GM21526 (cell line): Measurements from ENCODE around the gene TPTE2.
"Not testable (repeated sequence)": the region's sequence is repeated elsewhere in the genome, so short reads cannot be mapped to it uniquely, and the experiment has no call there.

Experiments
- ATAC-seq: cut with Tn5 transposase; IDR thresholded peaks from one replicate; pipeline ENCODE4 v1.9.1; 2021; ENCODE audit warnings: moderate library complexity; ENCODE audit not compliant: unreplicated experiment, low FRiP score

Gene TPTE2

DNA sequence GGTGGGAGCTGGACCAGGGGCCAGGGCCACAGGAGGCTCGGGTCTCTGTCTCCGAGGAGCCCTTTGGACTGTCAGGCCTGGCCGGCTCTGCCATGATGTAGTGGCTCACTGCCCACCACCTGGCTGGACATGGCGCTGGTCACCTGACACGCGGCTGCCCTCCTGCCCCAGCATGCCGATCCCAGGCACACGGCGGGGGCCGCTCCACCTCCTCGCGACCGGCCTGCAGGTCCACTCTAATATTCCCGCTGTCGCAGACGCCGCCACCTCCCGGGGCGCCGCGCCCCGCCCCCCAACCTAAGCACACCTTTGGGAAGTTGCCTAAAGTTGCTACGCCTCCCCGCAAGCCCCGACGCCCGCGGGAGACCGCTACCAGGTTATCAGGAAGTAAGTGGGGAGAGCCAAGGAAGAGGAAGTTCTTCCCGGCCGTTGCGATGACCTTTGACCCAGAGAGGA is at the start of gene TPTE2:
TPTE2 (minus strand) TSS at position 406 of the 456 bp plus-strand sequence. CDS start 58,298 bp downstream, outside the sequence.
- ATAC-seq: not testable (repeated sequence)

DNA sequence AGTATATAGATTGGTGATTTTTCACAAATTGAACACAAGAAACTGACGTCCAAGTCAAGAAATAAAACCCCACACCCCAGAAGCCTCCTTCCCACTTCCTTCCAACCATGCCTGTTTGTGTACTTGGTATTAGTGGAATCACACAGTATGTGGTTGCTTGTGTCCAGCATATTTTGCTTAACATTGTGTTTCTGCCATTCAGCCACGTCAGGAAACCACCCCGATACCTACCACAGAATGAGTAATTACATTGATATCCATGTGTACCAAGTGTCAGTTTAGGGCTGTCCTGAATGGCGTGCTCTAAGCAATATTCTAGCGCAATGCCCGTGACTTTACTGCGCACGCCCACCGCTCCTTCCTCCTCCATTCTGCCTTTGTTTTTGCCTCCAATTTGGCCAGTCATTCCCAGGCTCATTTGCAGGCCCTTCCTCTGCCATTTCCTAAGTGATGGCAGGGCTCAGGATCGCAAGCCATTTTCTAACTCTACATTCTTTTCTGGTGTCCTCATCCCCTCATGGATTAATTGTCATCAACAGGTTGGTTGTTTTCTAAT is 46.3 kb upstream of the TPTE2 start:
- no peak for ATAC-seq

DNA sequence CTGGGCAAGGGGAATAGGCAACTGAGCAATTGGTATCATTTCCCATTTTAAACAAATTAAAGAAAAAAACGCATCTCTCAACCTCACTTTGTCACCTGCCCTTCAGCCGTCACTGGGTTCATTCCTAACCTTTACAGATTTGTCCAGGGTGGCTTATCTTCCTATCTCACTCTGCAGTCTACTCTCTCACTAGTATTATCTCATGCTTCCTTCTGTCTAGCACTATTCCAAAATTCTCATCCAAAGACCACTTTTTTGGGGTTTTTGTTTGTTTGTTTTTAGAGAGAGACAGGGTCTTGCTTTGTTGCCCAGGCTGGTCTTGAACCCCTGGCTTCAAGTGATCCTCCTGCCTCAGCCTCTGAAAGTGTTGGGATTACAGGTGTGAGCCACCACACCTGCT is 45.4 kb upstream of the TPTE2 start:
- ATAC-seq: no peak

DNA sequence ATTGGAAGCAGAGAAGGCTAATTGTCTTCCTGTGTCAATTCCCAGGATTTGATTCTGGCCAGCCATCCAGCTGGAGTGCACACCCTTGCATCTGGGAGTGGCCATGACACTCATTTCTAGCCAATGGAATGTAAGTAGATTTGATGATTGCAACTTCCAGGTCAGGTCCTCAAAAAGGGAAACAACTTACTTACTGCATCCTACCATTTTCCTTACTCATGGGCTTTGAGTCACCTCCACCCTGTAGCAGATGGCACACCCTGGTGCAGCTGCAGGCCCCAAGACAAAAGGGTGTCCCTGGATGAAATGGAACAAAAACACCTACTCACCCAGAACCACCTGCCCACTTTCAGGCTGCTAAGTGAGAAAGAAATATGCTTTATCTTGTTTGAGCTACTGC is 44.8 kb upstream of the TPTE2 start:
- no peak for ATAC-seq

DNA sequence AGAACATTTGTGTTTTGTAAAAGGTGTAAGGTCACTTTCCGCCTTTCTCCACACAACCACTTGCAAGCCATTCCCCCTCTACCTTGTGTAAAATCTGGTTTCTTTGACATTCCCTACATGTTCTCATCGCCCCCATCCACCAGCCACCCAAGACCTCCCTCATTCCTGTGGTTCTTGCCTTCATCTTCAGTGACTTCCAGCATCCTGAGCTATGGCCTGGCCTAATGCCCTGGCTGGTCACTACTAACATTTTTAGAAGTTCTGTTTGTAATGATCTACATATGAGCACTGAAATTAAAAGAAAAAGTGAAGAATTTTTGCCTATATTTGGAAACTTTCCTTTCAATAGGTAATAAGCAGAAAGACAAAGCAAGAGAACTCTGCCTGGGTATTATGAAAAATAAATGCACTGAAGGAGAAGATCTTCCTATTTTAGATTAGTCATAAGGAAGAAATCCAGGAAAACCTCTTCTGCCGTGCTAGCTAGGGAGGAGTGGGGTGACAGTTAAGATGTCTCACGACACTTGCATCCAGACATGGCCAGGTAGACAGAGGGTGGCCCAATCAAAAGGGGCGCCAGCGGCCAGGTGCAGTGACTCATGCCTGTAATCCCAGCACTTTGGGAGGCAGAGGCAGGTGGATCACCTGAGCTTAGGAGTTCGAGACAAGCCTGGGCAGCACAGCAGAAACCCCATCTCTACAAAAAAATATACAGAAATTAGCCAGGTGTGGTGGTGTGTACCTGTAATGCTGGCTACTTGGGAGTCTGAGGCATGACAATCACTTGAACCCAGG is 44.0 kb upstream of the TPTE2 start:
- ATAC-seq: no peak

DNA sequence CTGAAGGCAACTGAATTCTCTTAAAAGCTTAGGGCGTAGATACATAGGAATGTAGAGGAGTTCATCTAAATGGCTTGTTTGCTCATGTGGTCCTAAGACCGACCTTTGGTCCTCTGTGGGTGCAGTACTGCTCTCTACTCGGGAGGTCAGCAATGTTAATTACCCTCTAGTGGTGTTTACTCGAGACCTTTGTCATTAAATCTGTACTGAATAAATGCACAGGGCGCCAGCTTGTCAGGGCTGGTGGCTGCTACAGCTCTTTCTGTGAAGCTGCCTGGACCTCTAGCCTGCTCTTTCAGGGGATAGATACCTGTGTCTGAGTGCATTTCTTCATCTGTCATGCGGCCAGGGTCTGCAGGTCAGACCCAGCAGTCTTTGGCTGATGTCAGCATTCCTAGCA is 43.0 kb upstream of the TPTE2 start:
- no peak for ATAC-seq

DNA sequence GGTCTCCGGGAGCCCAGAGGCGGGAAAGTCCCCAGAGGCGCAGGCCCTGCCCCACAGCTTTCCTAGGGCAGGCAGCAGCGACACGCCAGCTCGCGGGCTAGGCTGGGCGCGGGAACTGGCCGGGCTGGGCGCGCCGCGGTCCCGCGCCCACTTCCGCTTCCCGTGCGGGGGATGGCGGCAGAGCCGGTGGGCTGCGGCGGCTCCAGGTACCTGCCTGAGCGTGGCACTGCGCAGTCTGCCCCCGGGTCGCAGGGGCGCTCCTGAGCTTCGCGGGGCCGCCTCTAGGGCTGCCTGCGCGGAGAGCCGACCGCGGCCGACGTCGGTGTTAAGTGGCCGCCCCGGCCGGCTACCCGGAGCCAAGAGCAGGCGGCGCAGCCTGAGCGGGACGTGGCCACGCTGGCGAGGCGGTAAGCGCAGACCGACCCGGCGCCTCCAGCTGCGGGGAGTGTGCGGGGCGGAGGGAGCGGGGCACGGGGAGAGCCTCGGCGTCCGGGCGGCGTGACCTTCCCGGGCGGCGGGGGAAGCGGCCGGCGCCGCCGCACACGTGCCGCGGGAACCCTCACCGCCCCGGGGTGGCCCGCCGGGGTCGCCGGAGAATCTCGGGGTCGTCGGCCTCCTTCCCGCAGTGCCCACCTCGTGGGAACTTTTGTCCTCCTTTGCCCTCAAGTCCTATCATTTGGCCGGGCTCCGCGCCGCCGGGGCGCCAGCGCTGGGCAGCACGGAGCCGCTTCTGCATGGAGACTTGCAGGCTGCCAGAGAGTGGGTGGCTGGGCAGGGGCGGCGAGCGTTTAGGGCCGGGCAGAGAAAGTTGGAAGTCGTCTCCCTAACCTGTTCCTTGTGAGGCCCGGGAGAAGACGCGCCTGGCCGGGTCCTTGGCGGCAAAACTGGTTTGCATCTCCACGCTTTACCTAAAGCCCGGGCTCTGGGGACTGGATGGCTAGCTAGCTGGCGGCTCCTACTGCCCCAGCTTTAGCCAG is 40.7 kb upstream of the TPTE2 start:
- peak; percentile 87 for ATAC-seq

DNA sequence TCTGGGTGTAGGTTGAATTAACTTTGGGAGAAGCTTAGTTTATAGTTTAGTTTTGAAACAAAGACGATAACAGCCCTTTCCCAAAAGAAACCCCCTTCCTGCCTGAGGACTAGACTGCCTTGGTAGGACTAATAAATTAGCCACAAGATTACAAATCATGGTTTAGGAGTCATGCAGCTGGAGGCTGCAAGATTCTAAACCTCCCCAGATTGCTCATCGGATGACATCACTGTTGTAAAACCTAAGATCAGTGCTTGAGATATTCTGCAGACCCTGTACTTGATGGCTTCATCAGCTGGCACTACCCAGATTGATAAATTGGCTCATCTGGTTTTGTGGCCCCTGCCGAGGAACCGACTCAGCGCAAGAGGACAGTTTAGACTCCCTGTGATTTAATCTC is 36.2 kb upstream of the TPTE2 start:
- no peak for ATAC-seq

DNA sequence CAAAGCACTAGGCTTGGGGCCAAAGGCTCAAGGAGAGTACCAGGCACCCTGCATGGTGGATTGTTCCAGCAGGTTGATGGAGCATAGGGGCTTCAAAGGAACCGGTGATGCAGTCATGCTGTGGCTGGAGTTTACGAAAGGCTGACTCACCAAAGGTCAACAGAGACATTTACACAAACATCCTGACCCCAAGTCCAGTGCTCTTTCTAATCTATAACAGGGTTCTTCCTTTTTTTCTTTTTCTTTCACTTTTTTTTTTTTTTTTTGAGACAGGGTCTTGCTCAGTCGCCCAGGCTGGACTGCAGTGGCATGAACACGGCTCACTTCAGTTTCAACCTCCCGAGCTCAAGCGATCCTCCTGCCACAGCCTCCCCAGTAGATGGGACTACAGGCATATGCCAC is 35.6 kb upstream of the TPTE2 start:
- ATAC-seq: no peak

DNA sequence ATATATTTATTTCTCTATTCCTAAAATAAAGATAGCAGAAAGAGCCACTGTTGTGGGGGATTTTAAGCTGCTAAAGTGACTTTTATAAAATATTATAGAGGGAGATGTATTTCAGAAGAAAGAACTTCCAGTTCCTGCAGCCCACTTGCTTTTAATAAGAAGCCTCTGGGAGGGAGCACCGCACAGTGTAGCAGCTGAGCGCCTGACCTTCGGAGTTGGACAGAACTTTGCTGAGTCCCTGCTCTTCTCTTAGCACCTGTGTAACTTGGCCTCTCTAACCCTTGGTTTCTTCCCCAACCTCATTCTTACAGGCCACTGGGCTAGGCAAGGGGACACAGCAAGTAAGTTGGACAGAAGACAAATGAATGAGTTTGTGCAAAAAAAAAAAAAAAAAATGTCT is 34.8 kb upstream of the TPTE2 start:
- ATAC-seq: no peak

DNA sequence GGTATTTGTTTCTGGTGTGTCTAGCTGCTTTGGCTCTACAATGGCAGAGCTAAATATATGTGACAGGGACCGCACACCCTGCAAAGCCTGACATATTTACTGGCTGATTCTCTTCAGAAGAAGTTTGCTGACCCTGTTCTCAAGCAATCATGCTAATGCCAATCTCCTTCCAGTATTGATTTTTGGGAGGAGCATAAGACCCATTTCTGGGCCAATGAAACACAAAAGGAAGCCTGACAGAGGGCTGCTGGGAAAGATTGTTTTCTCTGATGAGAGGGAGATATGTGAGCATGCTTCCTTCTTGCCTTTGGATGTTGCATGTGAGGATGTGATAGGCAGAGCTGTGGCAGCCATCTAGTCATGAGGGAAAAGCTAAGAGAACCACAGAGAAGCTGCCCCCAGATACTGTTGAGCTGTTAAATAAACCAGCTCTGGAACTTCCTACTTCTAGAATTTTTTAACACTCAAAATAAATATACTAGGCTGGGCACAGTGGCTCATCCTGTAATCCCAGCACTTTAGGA is 31.4 kb upstream of the TPTE2 start:
- ATAC-seq: no peak

DNA sequence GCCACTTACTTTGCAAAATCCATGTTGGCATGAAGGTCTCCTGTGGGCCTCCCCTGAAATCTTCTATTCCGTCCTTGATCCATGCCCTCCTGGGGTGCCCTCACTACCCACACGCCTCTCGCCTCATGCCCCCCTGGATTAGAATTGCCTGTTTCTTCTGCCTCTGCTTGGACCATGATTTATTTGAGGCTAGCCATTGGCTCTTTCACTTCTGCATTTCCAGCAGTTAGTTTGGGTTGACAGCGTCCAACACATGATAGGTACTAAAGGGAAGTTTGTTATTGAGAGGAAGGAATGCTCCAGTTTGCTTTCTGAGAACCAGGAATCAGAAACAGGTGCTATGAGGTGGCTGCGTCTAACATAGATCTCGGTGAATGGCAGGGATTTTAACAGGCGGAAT is 30.5 kb upstream of the TPTE2 start:
- no peak for ATAC-seq

DNA sequence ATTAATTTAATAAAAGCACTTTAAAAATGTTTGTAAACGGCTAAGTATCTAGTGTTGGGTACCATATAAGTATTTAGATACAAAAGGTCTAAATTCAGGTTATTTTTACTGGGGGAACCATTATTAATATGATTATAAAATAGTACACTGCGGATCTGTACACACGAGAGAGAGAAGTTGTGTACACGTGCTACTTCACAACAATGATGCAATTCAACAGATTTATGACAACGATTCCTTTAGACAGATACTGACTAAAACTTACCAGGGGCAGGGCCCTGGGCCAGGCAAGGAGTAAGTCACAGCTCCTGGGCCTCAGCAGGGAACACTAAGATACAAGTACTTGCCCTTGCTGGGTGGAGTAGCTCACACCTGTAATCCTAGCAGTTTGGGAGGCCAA is 29.1 kb upstream of the TPTE2 start:
- ATAC-seq: no peak

DNA sequence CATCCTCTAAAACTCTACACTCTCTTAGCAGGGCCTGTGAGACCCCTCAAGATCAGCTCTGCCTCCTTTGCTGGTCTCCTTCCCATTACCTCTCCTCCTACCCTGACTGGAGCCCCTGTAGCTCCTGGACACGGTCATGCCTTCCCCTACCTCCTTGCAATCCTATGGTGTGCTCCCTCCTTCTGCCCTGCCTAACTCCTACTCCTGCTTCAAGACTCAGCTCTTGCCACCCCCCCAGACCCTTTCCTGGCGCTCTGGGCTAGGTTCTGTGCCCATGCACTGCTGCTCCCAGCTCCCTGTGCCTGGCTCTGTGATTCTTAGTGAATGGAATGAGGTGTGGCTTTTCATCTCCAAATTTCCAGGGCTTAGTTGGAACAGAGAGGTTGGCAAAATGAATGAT is 28.0 kb upstream of the TPTE2 start:
- no peak for ATAC-seq

DNA sequence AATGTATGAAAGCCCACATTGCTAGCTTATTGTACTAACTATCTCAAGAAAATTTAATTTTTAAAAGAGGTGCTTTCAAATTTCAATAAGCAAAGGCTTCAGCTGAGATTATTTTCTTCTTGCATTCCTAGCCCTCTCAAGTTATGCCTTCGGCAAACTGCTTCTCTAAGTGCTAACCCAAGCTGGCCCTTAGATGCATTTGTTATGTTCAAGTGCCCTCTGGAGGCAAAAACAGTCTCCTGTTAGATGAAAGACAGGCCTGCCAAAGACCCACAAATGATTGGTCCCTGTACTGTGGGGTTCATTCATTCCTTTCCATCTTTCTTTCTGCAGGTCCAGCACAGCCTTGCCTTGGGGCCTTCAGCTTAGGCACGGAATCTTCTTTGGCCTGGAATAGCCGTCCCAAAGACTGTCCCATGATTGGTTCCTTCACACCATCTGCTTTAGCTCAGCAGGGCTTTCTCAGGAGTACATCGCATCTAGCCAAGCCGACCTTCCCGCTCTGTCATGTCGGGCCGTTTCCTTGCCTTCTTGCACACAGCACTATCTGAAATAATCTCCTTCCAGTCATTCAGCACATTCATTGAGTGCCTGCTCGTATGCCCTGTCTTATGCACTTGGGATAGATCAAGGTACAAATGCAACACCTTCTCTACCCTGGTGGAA is 26.4 kb upstream of the TPTE2 start:
- ATAC-seq: peak; percentile 57

DNA sequence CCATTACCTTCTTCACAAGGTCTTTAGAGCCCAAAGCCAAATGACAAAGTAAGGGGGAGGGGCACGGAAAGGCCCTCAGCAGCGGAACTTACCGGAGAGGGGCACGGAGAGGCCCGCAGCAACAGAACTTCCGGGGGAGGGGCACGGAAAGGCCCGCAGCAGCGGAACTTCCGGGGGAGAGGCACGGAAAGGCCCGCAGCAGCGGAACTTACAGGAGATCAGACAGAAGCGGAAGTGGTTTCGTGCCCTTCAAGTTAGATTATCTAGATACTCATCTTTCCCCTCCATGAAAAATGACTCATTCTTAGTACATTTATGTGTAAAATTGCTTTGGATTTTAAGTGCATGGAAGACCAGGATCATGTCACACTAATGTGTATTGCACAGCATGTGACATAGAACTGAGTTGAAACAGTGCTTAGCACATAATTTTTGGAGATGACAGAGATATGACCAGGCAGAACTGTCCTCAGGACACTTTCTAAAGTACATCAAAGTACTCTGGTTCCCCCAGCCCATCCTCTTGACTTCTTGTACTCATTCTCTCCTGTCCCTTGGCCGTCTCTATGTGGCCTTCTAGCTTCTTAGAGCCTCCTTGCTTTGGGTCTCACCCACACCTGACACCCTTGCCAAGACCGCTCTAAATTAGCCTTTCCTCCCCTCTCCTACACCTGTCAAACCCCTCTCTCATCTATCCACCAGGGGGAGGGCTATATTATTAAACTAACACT is 25.7 kb upstream of the TPTE2 start:
- peak; percentile 67 for ATAC-seq

DNA sequence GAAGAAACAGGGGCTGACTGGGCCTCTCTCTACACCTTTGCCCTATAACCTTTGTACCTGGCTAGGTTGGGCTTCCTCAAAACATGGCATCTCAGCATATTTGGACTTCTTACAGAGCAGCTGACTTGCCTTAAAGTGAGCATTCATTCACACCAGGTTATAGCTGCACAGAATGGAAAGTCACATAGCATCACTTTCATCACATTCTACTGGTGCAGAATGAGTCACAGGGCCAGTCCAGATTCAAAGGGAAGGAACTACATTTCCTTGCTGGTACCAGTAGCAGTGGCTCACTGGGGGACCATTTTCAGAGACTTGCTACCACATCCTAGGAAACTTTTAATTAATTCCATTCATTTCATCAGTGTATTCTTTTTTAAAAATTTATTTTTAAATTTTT is 20.3 kb upstream of the TPTE2 start:
- no peak for ATAC-seq

DNA sequence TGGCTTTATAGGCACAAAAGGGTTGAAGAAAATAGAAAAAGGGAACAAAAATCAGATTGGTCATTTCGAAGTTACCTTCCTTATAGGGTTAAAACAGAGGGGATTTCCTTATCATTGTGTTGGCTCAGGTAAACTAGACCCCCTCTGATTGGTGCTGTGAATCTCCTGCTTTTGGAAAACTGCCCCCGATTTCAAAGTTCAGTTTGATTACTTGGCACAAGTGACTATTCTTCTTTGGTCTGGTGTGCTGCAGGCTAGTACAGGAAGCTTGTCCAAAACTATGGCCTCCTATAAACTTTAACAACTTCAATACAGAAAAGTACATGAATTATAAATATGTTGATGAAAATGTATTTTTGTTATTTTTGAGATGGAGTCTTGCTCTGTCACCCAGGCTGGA is 13.9 kb upstream of the TPTE2 start:
- no peak for ATAC-seq

DNA sequence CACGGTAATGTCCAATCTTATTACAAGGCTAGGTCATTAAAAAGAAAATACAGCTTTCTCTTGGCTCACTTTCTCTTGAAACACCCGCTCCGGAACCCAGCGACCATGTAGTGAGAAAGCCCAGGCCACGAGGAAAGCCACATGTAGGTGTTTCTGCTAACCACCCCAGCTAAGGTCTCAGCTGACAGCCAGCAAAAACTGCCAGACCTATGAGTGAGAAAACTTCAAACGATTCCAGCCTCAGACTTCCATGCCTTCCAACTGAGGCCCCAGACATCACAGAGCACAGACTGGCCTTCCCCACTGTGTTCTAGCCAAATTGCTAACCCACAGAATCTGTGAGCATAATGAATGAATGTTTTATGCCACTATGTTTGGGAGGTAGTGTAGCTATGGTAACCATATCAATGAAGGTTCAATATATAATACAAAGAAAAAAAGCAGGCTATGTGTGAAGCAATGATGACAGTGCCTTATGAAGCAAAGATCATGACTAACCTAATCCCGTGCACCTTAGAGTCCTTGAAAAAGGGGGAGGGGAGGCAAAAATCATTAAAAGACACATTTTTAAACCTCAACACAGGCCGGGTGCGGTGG is 11.9 kb upstream of the TPTE2 start:
- ATAC-seq: no peak
